Nephron (organoid): ENCODE measurements around the gene ABCC3.

ENCODE experiments used
- H3K27ac Mint-ChIP-seq, 3 experiments: 2 replicates each; pipeline ENCODE4 v1.8.0; 2020; ENCODE audit warnings: mixed read lengths in 3 of 3, mild to moderate bottlenecking in 2 of 3, moderate library complexity in 1 of 3
- H3K27me3 Mint-ChIP-seq: 2 replicates; pipeline ENCODE4 v1.8.0; 2021; ENCODE audit warnings: low read depth, mild to moderate bottlenecking, moderate library complexity, mixed read lengths
- H3K36me3 Mint-ChIP-seq: 2 replicates; pipeline ENCODE4 v1.8.0; 2020; ENCODE audit warnings: low read depth, mixed read lengths
- H3K4me1 Mint-ChIP-seq: 2 replicates; pipeline ENCODE4 v1.8.0; 2020; ENCODE audit warnings: mixed read lengths
- H3K4me3 Mint-ChIP-seq, 3 experiments: 2 replicates each; pipeline ENCODE4 v1.8.0; 2020; ENCODE audit warnings: mild to moderate bottlenecking in 3 of 3, mixed read lengths in 3 of 3, moderate library complexity in 2 of 3
- H3K9me3 Mint-ChIP-seq: 2 replicates; pipeline ENCODE4 v1.8.0; 2020; ENCODE audit warnings: mixed read lengths
- TF ChIP-seq, protein P1 (sequence below), 3 experiments: fragments of 200-600 bp; sonication (generic); IDR thresholded peaks; one replicate each; pipeline ENCODE4 v1.5.0; 2021; ENCODE audit warnings: antibody characterized with exemption in 3 of 3; ENCODE audit not compliant: unreplicated experiment in 3 of 3

Gene ABCC3

DNA sequence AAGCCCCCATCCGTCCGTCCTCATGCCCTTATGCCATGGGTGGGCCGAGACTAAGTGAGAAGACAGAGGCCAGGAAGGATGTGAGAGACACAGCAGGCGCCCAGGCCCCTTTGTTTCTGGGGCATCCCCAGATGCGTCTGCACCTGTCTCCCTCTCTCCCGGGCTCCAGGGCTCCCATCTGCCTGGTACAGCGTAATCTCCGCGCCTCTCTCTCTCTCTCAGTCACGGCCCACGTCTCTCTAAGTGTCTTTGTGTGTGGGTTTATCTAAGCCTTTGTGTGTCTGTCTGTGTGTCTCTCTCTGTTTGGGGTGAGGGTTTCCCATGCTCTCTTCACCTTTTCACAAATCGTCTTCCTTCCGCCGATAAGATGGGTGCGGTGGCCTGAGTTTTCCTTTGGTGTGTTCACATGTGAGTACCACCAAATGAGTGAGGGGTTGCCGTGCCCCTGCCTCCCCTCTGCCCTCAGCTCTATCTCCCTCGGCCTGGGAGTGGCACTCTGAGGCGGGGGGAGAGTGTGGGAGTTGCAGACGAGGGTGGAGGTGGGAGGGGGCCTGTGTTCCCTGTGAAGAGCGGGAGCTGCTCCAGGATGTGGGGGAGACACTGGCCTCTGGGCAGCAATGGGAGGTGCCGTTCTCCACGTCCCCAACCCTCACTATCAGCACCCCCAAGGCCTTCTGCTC, 25.8 kb upstream of the ABCC3 start:
- Mint-ChIP-seq H3K36me3 (peaks cover 16% of the 10 kb centered on the region), H3K4me1 (peaks cover 50% of the 10 kb centered on the region), H3K27ac (peak overlapping the region; percentile 2 to 56 (median 33)), H3K4me3 (peak overlapping the region in 2 of 3 experiments; percentile 27 to 40), H3K27me3 (peaks cover 24% of the 10 kb centered on the region), H3K9me3 (no peaks in the 10 kb centered on the region)
- TF ChIP-seq, protein P1, sequence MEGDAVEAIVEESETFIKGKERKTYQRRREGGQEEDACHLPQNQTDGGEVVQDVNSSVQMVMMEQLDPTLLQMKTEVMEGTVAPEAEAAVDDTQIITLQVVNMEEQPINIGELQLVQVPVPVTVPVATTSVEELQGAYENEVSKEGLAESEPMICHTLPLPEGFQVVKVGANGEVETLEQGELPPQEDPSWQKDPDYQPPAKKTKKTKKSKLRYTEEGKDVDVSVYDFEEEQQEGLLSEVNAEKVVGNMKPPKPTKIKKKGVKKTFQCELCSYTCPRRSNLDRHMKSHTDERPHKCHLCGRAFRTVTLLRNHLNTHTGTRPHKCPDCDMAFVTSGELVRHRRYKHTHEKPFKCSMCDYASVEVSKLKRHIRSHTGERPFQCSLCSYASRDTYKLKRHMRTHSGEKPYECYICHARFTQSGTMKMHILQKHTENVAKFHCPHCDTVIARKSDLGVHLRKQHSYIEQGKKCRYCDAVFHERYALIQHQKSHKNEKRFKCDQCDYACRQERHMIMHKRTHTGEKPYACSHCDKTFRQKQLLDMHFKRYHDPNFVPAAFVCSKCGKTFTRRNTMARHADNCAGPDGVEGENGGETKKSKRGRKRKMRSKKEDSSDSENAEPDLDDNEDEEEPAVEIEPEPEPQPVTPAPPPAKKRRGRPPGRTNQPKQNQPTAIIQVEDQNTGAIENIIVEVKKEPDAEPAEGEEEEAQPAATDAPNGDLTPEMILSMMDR (IDR thresholded peaks at IDR 0.05; ENCODE audit: unreplicated experiment in 3 of 3), result no peak

DNA sequence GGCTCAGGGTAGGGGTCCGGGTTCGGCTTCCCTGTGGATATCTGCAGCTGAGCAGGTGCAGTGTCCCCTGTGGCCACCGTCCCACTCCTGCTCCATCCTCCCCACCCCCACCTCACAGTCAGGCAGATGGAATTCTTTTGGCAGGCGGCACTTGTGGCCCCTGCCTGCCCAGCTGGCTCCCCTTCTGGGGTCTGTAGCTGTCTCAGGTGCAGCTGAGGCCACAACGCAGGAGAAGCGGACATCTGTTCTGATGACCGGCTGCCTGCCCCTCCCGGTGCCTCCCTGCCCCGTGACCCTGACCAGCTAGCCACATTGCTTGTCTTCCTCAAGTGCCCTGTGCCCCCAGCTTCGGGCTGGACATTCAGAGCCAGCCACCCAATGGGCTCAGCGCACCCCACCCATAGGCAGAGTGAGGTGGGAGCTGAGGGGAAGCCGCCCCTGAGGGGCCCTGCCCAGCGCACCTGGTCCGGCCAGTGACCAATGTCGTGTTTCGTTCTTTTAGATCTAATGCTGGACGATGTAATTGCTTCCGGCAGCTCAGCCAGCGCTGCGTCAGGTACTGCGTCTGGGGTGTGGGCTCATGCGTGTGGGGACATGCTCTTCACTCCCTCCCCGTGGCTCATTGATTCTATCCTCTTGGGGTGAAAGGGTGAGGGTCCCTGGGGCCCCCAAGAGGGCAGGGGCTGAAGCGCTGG, 25.2 kb upstream of the ABCC3 start:
- Mint-ChIP-seq H3K4me1 (peaks cover 49% of the 10 kb centered on the region), H3K9me3 (no peaks in the 10 kb centered on the region), H3K36me3 (peaks cover 19% of the 10 kb centered on the region), H3K4me3 (peak overlapping the region in 1 of 3 experiments; percentile 9), H3K27me3 (peaks cover 24% of the 10 kb centered on the region), H3K27ac (peak overlapping the region in 1 of 3 experiments; percentile 23)
- TF ChIP-seq, protein P1 (IDR thresholded peaks at IDR 0.05; ENCODE audit: unreplicated experiment in 3 of 3), result no peak

DNA sequence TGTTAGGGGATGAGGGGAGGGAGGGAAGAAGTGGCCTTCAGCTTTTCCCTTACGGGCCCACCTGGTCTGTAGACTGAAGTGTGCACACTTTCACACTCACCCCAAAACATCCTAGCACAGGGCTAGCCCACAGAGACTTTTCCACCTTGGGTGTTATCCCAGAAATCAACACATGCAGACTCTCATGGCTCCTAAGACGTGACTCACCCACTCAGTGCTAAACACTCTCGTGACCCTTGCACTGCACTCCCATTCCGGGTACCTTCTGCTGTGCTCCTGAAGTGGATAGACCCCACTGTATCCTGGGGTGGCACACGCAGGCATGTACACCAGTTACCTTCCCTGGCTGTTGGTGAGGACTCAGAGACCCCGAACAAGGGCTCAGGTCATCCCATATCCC, 23.0 kb upstream of the ABCC3 start:
- H3K4me3 Mint-ChIP-seq, result no peak overlapping the region
- no peak overlapping the region for H3K27ac Mint-ChIP-seq

DNA sequence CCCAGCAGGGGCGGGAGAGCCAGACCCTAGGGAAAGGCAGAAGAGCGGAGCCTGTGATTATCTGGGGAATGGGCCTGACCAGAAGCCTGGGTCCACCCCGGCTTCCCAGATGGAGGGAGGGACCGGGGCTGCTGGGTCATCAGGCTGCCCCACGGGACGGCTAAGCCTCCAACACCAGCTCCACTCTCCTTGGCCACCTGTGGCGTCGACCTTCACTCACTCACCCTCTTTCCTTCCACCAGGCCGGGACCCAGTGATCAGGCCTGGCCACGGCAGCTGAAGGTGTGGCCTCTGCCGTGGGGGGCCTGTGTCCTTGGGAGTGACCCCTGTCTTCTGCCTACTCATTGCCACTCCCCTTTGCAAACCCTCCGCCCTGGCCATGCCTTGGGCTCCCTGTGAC, 22.4 kb upstream of the ABCC3 start:
- Mint-ChIP-seq H3K4me1 (peaks cover 42% of the 10 kb centered on the region), H3K9me3 (no peaks in the 10 kb centered on the region), H3K36me3 (peaks cover 16% of the 10 kb centered on the region), H3K27ac (peak overlapping the region in 1 of 3 experiments; percentile 35), H3K4me3 (no peak overlapping the region), H3K27me3 (peaks cover 14% of the 10 kb centered on the region)
- TF ChIP-seq, protein P1 (IDR thresholded peaks at IDR 0.05; ENCODE audit: unreplicated experiment in 3 of 3), result no peak

More for the DNA sequence above, 23.0 kb upstream of the ABCC3 start:
- Mint-ChIP-seq H3K27me3 (peaks cover 20% of the 10 kb centered on the region), H3K9me3 (no peaks in the 10 kb centered on the region), H3K36me3 (peaks cover 21% of the 10 kb centered on the region), H3K4me1 (peaks cover 47% of the 10 kb centered on the region)
- TF ChIP-seq, protein P1 (IDR thresholded peaks at IDR 0.05; ENCODE audit: unreplicated experiment in 3 of 3), result no peak

DNA sequence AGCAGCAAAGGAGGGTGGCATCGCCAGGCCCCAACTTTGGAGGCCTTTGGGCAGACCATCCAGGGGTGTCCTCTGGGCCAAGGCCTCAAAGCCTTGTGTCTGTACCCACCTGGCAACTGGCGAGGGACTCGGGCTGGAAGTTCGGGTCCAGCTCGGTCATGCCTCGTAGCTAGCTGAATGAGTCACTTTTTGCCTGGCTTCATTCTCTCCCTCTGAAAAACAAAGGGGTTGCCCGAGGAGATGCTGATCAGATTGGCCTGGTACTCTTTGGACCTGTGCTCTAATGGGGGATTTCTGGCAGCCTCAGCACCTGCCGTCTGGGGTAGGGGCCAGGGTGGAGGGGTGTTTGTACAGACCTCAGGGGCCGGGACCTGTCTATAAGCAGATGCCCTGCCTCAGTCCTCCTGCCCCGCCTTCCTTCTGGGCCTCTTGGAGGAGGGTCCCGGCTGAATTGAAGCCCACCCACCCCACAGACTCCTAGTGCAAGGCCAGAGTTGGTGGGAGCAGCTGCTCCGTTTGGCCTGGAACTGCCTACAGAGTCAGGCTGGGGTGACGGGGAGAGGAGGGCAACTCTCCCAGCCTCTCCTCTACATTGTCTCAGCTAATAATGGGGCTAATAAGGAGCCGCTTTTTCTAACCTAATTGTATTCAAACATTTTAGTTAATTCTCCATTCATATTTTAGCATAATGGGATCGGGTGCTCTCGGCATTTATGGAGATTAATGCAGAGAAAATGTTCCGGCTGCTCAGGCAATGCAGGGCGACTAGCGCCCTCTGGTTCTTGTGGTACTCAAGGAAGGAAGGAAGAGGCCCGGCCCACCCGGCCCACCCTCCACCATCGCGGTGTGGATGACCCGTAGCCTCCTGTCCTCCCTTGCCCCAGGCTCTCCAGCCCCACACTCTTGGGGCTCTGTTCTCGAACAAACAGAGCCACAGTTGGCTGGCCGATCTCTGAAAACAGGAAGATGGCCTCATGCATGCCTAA, 21.4 kb upstream of the ABCC3 start:
- Mint-ChIP-seq H3K9me3 (no peaks in the 10 kb centered on the region), H3K27me3 (peaks cover 11% of the 10 kb centered on the region), H3K4me1 (peaks cover 42% of the 10 kb centered on the region), H3K36me3 (peaks cover 18% of the 10 kb centered on the region), H3K27ac (peak overlapping the region in 2 of 3 experiments; percentile 61 to 94), H3K4me3 (no peak overlapping the region)
- TF ChIP-seq, protein P1 (IDR thresholded peaks at IDR 0.05; ENCODE audit: unreplicated experiment in 3 of 3), result peak in 1 of 3 experiments; percentile 18
